Fibroblast of villous mesenchyme (primary cell): ENCODE results near the gene DARS1. TPM values are rescaled to one million over a fixed set of nuclear protein-coding genes. Genes with fewer than 3 reads are reported as not detected.

Experiments
- DNase-seq: peaks from one replicate; pipeline ENCODE4 v3.0.0-alpha.2; 2010; ENCODE audit warnings: low read depth
- H3K4me3 ChIP-seq: 2 replicates; pipeline ENCODE4 v1.5.1; 2011; ENCODE audit warnings: low read depth, mild to moderate bottlenecking, low read length
- CTCF ChIP-seq: IDR thresholded peaks from 2 replicates; pipeline ENCODE4 v1.5.1; 2012; ENCODE audit warnings: low read depth, mild to moderate bottlenecking, low read length; ENCODE audit not compliant: insufficient read depth
- total RNA-seq: library from RNA; depleted of rRNA; stranded (reverse); fragments of >200 nt; gene quantifications from 2 replicates; pipeline ENCODE4 v1.2.3, GENCODE V29; 2012

Gene DARS1
- total RNA-seq, 1 donor, result 94.1 TPM

DNA sequence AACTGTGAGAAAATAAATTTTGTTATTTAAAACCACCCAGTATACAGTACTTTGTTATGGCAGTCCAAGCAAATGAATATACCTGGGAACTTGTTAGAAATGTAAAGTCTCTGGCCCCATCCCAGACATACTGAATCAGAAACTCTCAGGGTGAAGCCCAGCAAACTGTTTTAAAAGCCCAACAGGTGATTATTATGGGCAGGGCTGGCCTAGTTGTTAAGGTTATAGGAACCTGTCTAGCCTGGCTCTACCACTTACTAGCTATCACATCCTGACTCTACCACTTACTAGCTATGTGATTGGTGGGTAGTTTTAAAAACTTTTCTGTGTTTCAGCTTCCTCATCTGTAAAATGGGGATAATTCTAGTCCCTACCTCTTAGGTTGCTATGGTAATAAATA lies 8.0 kb upstream of the DARS1 start:
- DNase-seq, result no peak

GRCh38 chr2:135991861-135992260 lies 6.4 kb upstream of the DARS1 start:
- TF ChIP-seq CTCF, result no peak
- H3K4me3 ChIP-seq, result no peak overlapping the region
- no peak for DNase-seq

More for the DNA sequence above, 8.0 kb upstream of the DARS1 start:
- no peak for TF ChIP-seq CTCF
- no peak overlapping the region for H3K4me3 ChIP-seq

GRCh38 chr2:135987441-135987840 lies 2.0 kb upstream of the DARS1 start:
- DNase-seq, result no peak
- H3K4me3 ChIP-seq, result no peak overlapping the region
- TF ChIP-seq CTCF, result no peak

DNA sequence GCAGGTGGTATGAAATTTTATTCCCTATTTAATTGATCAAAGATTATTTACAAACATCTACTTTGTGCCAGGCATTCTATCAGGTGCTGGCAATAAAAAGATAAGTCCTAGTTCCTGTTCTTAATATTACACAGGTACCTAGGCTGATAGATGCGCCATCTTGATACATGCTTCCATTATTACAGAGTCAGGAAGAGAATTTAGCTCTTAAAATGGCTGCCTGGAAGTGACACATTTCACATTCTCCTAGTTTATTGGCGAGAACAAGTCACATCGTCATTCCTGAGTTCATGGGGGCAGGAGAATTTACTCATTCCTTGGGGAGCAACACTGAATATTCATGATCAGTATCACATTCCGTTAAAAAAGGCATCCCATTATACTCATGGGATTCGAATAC lies 1.1 kb upstream of the DARS1 start:
- no peak overlapping the region for H3K4me3 ChIP-seq
- no peak for TF ChIP-seq CTCF
- no peak for DNase-seq

GRCh38 chr2:135985826-135986393 lies 484 bp upstream of the DARS1 start:
- H3K4me3 ChIP-seq, result peak overlapping the region; percentile 99
- no peak for DNase-seq
- no peak for TF ChIP-seq CTCF

DNA sequence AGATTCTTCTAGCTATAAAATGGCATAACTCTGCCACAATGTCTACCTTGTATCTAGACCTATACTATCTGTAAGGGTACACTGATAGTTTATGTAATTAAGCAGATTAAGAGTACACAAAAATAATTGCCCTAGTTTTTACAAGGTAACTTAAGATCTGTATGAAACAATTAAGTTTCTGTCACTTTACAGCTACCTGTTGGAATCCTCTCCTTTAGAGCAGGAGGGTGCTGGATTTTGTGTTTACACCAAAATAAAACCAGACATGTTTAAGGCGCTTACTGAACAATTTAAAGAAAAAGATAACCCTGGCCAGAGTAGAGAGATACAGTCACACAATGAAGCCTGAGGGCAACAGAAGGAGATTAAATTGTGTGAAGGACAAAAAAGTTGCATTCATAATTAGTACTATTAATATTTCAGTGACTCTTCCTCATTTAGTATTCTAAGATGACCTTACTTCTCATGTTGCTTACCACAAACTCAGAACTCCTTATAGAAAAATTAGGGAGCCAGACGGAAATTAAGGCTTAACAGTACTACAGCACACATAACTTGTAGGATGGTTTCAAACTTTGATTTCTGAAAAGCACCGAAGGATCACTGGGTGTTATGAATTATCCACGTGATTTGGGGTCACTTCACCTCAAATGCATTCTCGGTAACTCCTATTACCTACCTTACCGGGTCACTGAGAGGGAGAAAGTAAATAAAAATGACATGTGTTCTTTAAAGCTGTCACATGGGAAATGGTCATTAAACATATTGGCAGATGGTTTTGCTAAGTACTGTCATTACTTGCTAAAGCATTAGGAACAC lies 1.0 kb downstream of the DARS1 start:
- no peak for DNase-seq
- H3K4me3 ChIP-seq, result peak overlapping the region; percentile 99
- TF ChIP-seq CTCF, result no peak
